ENCODE measurements around the gene NSMCE3. TPM values are rescaled to one million over a fixed set of nuclear protein-coding genes. Genes with fewer than 3 reads are reported as not detected.
"Not testable (repeated sequence)": the region's sequence is repeated elsewhere in the genome, so short reads cannot be mapped to it uniquely, and the experiment has no call there.

Gene NSMCE3
- total and polyA plus RNA-seq, 2 experiments from 2014 or later = 9.7 to 10.0 TPM

- TF ChIP-seq ZNF462 (CRISPR knock-in tag; IDR thresholded peaks at IDR 0.05) = no peak
- TF ChIP-seq ETS1 (IDR thresholded peaks at IDR 0.05) = no peak
- no peak for TF ChIP-seq EZH2phosphoT487 (IDR thresholded peaks at IDR 0.05; ENCODE audit: unreplicated experiment)
These were observed 43.0 kb downstream of the NSMCE3 start (continued) for GRCh38 chr15:29226436-29227208.

GRCh38 chr15:29225534-29226234 is 43.9 kb downstream of the NSMCE3 start:
- Mint-ChIP-seq H3K4me3 (no peak overlapping the region), H3K4me1 (peaks cover 30% of the 10 kb centered on the region), H3K36me3 (ENCODE audit: low read depth) (peaks cover 5% of the 10 kb centered on the region; the same call in 1 of the 3 replicates), H3K9me3 (no peaks in the 10 kb centered on the region; the same call in 2 of the 3 replicates), H3K27ac (no peak overlapping the region), H3K27me3 (ENCODE audit: insufficient read depth, low read depth, poor library complexity) (peaks cover 3% of the 10 kb centered on the region)
- DNase-seq (ENCODE audit: low spot score) = no peak
- H3K36me3 ChIP-seq (ENCODE audit: insufficient read depth) = no peaks in the 10 kb centered on the region
- H3K27me3 ChIP-seq (ENCODE audit: insufficient read depth) = no peaks in the 10 kb centered on the region
- H3K79me2 ChIP-seq (replicated peaks; ENCODE audit: insufficient read depth) = no peaks in the 10 kb centered on the region
- H3K9me2 ChIP-seq (ENCODE audit: insufficient read depth) = no peaks in the 10 kb centered on the region
- no peak overlapping the region for H2AFZ ChIP-seq
- no peak overlapping the region for H3K27ac ChIP-seq (ENCODE audit: low read depth)
- no peak overlapping the region for H3K4me2 ChIP-seq
- H3F3A ChIP-seq (replicated peaks; ENCODE audit: low read depth) = no peaks in the 10 kb centered on the region
- ATAC-seq = no peak
- TF ChIP-seq CREB1 (CRISPR knock-in tag; IDR thresholded peaks at IDR 0.05; ENCODE audit: low read depth) (no peak), ETS1 (IDR thresholded peaks at IDR 0.05) (no peak), JUNB (IDR thresholded peaks at IDR 0.05; ENCODE audit: unreplicated experiment) (no peak)
- H3K4me1 ChIP-seq (ENCODE audit: insufficient read depth) = 0 out of 2 replicates have a peak, but pooled peaks cover 6% of the 10 kb centered on the region
- no peaks in the 10 kb centered on the region for H4K20me1 ChIP-seq (replicated peaks; ENCODE audit: insufficient read depth)
- H3K4me3 ChIP-seq = no peak overlapping the region

- H3K27ac Mint-ChIP-seq; ATAC-seq; H3K4me3 Mint-ChIP-seq; H3K36me3 Mint-ChIP-seq (ENCODE audit: low read depth); H3K27ac ChIP-seq (ENCODE audit: low read depth); H2AFZ ChIP-seq; H3F3A ChIP-seq (replicated peaks; ENCODE audit: low read depth); H3K4me3 ChIP-seq; H3K27me3 Mint-ChIP-seq (ENCODE audit: insufficient read depth, low read depth, poor library complexity); H3K9me3 Mint-ChIP-seq; DNase-seq (ENCODE audit: low spot score); H3K36me3 ChIP-seq (ENCODE audit: insufficient read depth); H3K79me2 ChIP-seq (replicated peaks; ENCODE audit: insufficient read depth); H3K27me3 ChIP-seq (ENCODE audit: insufficient read depth); H3K9me2 ChIP-seq (ENCODE audit: insufficient read depth); H3K4me2 ChIP-seq; H4K20me1 ChIP-seq (replicated peaks; ENCODE audit: insufficient read depth): not testable (repeated sequence)
- peaks cover 30% of the 10 kb centered on the region for H3K4me1 Mint-ChIP-seq
- H3K4me1 ChIP-seq (ENCODE audit: insufficient read depth) = 0 out of 2 replicates have a peak, but pooled peaks cover 11% of the 10 kb centered on the region
These were observed 44.6 kb downstream of the NSMCE3 start for GRCh38 chr15:29224987-29225363.

Measured in GM23338 (cell line).